ENCODE measurements around the gene FZD10.

The FZD10 gene

DNA sequence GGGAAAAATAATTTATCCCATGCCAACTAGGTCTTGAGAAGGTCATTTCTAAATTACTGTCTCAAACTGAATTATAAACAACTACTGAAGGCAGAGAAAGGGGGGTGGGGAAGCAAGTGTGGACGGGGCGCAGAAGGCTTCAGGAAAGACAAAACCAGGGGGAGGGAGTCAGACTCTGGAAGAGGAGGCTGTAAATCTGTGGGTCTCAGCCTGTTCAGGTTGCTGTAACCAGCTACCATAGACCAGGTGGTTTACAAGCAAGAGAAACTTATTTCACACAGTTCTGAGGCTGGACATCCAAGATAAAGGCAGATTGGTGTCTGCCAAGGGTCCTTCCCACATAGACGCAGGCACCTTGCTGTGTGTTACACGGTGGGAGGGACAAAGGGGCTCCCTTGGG is 39.9 kb upstream of the FZD10 start:
- Histone ChIP-seq H3K27me3 (ENCODE audit: low read depth, low read length) (no peaks in the 10 kb centered on the region), H3K9me3 (ENCODE audit: control insufficient read depth in 1 of 2, low read length in 2 of 2) (no peaks in the 10 kb centered on the region), H3K36me3 (ENCODE audit: control insufficient read depth in 1 of 2, insufficient read depth in 2 of 2, low read length in 2 of 2) (no peaks in the 10 kb centered on the region), H3K4me3 (ENCODE audit: low read depth in 1 of 2, low read length in 2 of 2) (no peak overlapping the region), H3K4me1 (ENCODE audit: control insufficient read depth in 1 of 2, insufficient read depth in 2 of 2, low read length in 2 of 2) (no peaks in the 10 kb centered on the region), H3K27ac (ENCODE audit: low read length) (no peak overlapping the region)

- Histone ChIP-seq H3K4me3 (ENCODE audit: low read depth in 1 of 2, low read length in 2 of 2) (no peak overlapping the region), H3K36me3 (ENCODE audit: control insufficient read depth in 1 of 2, insufficient read depth in 2 of 2, low read length in 2 of 2) (no peaks in the 10 kb centered on the region), H3K9me3 (ENCODE audit: control insufficient read depth in 1 of 2, low read length in 2 of 2) (peaks cover 0 to under 1% of the 10 kb centered on the region in 2 donors), H3K27ac (ENCODE audit: low read length) (no peak overlapping the region), H3K4me1 (ENCODE audit: control insufficient read depth in 1 of 2, insufficient read depth in 2 of 2, low read length in 2 of 2) (no peaks in the 10 kb centered on the region), H3K27me3 (ENCODE audit: low read depth, low read length) (no peaks in the 10 kb centered on the region)
Observed at GRCh38 chr12:130124106-130124505, 38.2 kb upstream of the FZD10 start.

GRCh38 chr12:130124605-130125244 is 37.5 kb upstream of the FZD10 start:
- Histone ChIP-seq H3K27ac (ENCODE audit: low read length) (no peak overlapping the region), H3K36me3 (ENCODE audit: control insufficient read depth in 1 of 2, insufficient read depth in 2 of 2, low read length in 2 of 2) (no peaks in the 10 kb centered on the region), H3K4me1 (ENCODE audit: control insufficient read depth in 1 of 2, insufficient read depth in 2 of 2, low read length in 2 of 2) (no peaks in the 10 kb centered on the region), H3K4me3 (ENCODE audit: low read depth in 1 of 2, low read length in 2 of 2) (no peak overlapping the region), H3K27me3 (ENCODE audit: low read depth, low read length) (no peaks in the 10 kb centered on the region), H3K9me3 (ENCODE audit: control insufficient read depth in 1 of 2, low read length in 2 of 2) (peaks cover 0 to 6% of the 10 kb centered on the region in 2 donors)

GRCh38 chr12:130126023-130126432 is 36.2 kb upstream of the FZD10 start:
- Histone ChIP-seq H3K4me1 (ENCODE audit: control insufficient read depth in 1 of 2, insufficient read depth in 2 of 2, low read length in 2 of 2) (no peaks in the 10 kb centered on the region), H3K27me3 (ENCODE audit: low read depth, low read length) (no peaks in the 10 kb centered on the region), H3K27ac (ENCODE audit: low read length) (no peak overlapping the region), H3K9me3 (ENCODE audit: control insufficient read depth in 1 of 2, low read length in 2 of 2) (peaks cover 0 to 6% of the 10 kb centered on the region in 2 donors), H3K36me3 (ENCODE audit: control insufficient read depth in 1 of 2, insufficient read depth in 2 of 2, low read length in 2 of 2) (no peaks in the 10 kb centered on the region), H3K4me3 (ENCODE audit: low read depth in 1 of 2, low read length in 2 of 2) (no peak overlapping the region)

GRCh38 chr12:130127532-130127911 is 34.7 kb upstream of the FZD10 start:
- Histone ChIP-seq H3K4me1 (ENCODE audit: control insufficient read depth in 1 of 2, insufficient read depth in 2 of 2, low read length in 2 of 2) (no peaks in the 10 kb centered on the region), H3K27ac (ENCODE audit: low read length) (no peak overlapping the region), H3K4me3 (ENCODE audit: low read depth in 1 of 2, low read length in 2 of 2) (no peak overlapping the region), H3K36me3 (ENCODE audit: control insufficient read depth in 1 of 2, insufficient read depth in 2 of 2, low read length in 2 of 2) (no peaks in the 10 kb centered on the region), H3K27me3 (ENCODE audit: low read depth, low read length) (no peaks in the 10 kb centered on the region), H3K9me3 (ENCODE audit: control insufficient read depth in 1 of 2, low read length in 2 of 2) (peaks cover 0 to 6% of the 10 kb centered on the region in 2 donors)

DNA sequence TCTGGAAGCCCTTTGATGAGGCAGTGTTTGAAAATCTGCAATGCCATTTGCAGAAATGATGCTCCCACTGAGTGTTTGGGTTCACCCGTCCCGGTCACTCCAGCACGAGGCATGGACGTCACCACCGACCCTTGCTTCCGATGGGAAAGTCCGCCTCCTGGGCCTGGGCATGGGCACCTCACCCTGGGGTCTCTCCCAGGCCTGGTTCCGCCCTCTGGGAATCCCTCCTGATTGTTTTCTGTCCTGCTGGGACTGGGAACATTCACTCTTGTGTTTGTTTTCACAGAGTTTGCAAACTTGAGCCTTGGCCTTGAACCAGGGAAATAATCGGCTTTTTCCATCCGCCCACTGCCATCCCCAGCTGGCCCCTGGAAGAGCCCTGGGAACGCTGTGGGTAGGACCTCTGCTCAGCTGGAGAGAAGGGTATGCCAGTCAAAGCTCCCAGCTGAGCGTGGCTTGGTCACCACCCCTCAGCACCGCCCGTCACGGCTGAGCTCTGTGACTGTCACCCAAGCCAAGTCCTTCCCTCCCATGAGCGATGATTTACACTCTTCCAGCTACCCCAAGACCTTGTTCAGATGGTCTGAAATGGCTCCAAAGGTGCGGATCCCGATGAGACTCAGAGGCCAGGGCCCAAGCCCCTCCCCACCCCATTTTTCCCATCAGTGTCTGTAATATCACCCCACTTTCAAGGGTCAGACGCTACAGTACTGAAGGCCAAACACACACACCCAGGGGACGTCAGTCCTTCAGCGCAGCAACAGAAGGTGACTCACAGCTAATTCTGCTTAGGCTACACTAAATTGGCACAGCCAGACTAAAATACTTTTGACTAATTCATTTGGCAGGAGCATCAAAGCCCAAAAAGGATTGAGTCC is 34.1 kb upstream of the FZD10 start:
- Histone ChIP-seq H3K4me3 (ENCODE audit: low read depth in 1 of 2, low read length in 2 of 2) (no peak overlapping the region), H3K27ac (ENCODE audit: low read length) (no peak overlapping the region), H3K4me1 (ENCODE audit: control insufficient read depth in 1 of 2, insufficient read depth in 2 of 2, low read length in 2 of 2) (no peaks in the 10 kb centered on the region), H3K36me3 (ENCODE audit: control insufficient read depth in 1 of 2, insufficient read depth in 2 of 2, low read length in 2 of 2) (no peaks in the 10 kb centered on the region), H3K9me3 (ENCODE audit: control insufficient read depth in 1 of 2, low read length in 2 of 2) (peaks cover 0 to 6% of the 10 kb centered on the region in 2 donors), H3K27me3 (ENCODE audit: low read depth, low read length) (no peaks in the 10 kb centered on the region)

- H3K27me3 ChIP-seq (ENCODE audit: low read depth, low read length) = no peaks in the 10 kb centered on the region
- no peaks in the 10 kb centered on the region for H3K36me3 ChIP-seq (ENCODE audit: control insufficient read depth in 1 of 2, insufficient read depth in 2 of 2, low read length in 2 of 2)
- H3K27ac ChIP-seq (ENCODE audit: low read length) = no peak overlapping the region
- H3K9me3 ChIP-seq (ENCODE audit: control insufficient read depth in 1 of 2, low read length in 2 of 2) = peaks cover 0 to 6% of the 10 kb centered on the region in 2 donors
- no peaks in the 10 kb centered on the region for H3K4me1 ChIP-seq (ENCODE audit: control insufficient read depth in 1 of 2, insufficient read depth in 2 of 2, low read length in 2 of 2)
- no peak overlapping the region for H3K4me3 ChIP-seq (ENCODE audit: low read depth in 1 of 2, low read length in 2 of 2)
Observed at GRCh38 chr12:130128790-130129735, 33.2 kb upstream of the FZD10 start.

- Histone ChIP-seq H3K27ac (ENCODE audit: low read length) (no peak overlapping the region), H3K4me1 (ENCODE audit: control insufficient read depth in 1 of 2, insufficient read depth in 2 of 2, low read length in 2 of 2) (no peaks in the 10 kb centered on the region), H3K4me3 (ENCODE audit: low read depth in 1 of 2, low read length in 2 of 2) (no peak overlapping the region), H3K36me3 (ENCODE audit: control insufficient read depth in 1 of 2, insufficient read depth in 2 of 2, low read length in 2 of 2) (no peaks in the 10 kb centered on the region), H3K27me3 (ENCODE audit: low read depth, low read length) (no peaks in the 10 kb centered on the region), H3K9me3 (ENCODE audit: control insufficient read depth in 1 of 2, low read length in 2 of 2) (peaks cover 0 to 6% of the 10 kb centered on the region in 2 donors)
Observed at GRCh38 chr12:130130346-130130745, 31.9 kb upstream of the FZD10 start.

DNA sequence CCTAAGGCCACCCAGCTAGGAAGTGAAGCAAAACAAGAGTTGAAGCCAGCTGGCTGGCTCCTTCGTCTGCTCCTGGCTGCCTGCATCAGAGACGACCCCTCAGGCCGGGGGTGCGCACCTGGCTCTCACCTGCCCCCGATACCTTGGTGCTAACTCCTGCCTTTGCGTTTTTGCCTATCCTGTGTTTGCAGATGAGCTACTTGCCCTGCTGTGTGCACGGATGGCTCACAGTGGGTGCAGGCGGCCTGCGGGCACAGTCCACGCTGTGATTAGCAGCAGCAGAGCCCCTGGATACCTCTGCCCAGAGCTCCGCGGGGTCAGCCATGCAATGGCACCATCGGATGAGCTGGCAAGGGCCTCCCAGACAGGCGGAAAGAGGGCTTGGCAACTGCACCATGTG is 31.2 kb upstream of the FZD10 start:
- Histone ChIP-seq H3K36me3 (ENCODE audit: control insufficient read depth in 1 of 2, insufficient read depth in 2 of 2, low read length in 2 of 2) (no peaks in the 10 kb centered on the region), H3K4me1 (ENCODE audit: control insufficient read depth in 1 of 2, insufficient read depth in 2 of 2, low read length in 2 of 2) (no peaks in the 10 kb centered on the region), H3K4me3 (ENCODE audit: low read depth in 1 of 2, low read length in 2 of 2) (no peak overlapping the region), H3K27ac (ENCODE audit: low read length) (no peak overlapping the region), H3K27me3 (ENCODE audit: low read depth, low read length) (no peaks in the 10 kb centered on the region), H3K9me3 (ENCODE audit: control insufficient read depth in 1 of 2, low read length in 2 of 2) (peaks cover 0 to 6% of the 10 kb centered on the region in 2 donors)

- no peaks in the 10 kb centered on the region for H3K4me1 ChIP-seq (ENCODE audit: control insufficient read depth in 1 of 2, insufficient read depth in 2 of 2, low read length in 2 of 2)
Observed at GRCh38 chr12:130131801-130132200, 30.5 kb upstream of the FZD10 start.

More at GRCh38 chr12:130131801-130132200, 30.5 kb upstream of the FZD10 start:
- H3K9me3 ChIP-seq (ENCODE audit: control insufficient read depth in 1 of 2, low read length in 2 of 2) = peaks cover 0 to 6% of the 10 kb centered on the region in 2 donors
- H3K4me3 ChIP-seq (ENCODE audit: low read depth in 1 of 2, low read length in 2 of 2) = no peak overlapping the region
- no peak overlapping the region for H3K27ac ChIP-seq (ENCODE audit: low read length)
- H3K27me3 ChIP-seq (ENCODE audit: low read depth, low read length) = no peaks in the 10 kb centered on the region
- H3K36me3 ChIP-seq (ENCODE audit: control insufficient read depth in 1 of 2, insufficient read depth in 2 of 2, low read length in 2 of 2) = no peaks in the 10 kb centered on the region
